Neural progenitor cell (in vitro differentiated cells): ENCODE results near the gene MLN. TPM values are rescaled to one million over a fixed set of nuclear protein-coding genes. Genes with fewer than 3 reads are reported as not detected.

Experiments used
- DNase-seq: peaks from one replicate; pipeline ENCODE4 v3.0.0-alpha.2; 2016; ENCODE audit warnings: low spot score
- H2AFZ ChIP-seq: fragments of 200-600 bp; sonication (generic); replicated peaks from 2 replicates; pipeline ENCODE4 v1.6.1; 2016; ENCODE audit warnings: antibody characterized with exemption
- H3F3A ChIP-seq: fragments of 200-600 bp; sonication (generic); 2 replicates; pipeline ENCODE4 v1.6.1; 2016; ENCODE audit warnings: antibody characterized with exemption, low read depth
- H3K27ac ChIP-seq: fragments of 200-600 bp; sonication (generic); 2 replicates; pipeline ENCODE4 v1.5.1; 2016; ENCODE audit warnings: mild to moderate bottlenecking
- H3K27me3 ChIP-seq: fragments of 200-600 bp; sonication (generic); 2 replicates; pipeline ENCODE4 v1.6.1; 2016; ENCODE audit warnings: mild to moderate bottlenecking, moderate library complexity
- H3K36me3 ChIP-seq: fragments of 200-600 bp; sonication (generic); 2 replicates; pipeline ENCODE4 v1.5.1; 2016
- H3K4me1 ChIP-seq: fragments of 200-600 bp; sonication (generic); 2 replicates; pipeline ENCODE4 v1.6.1; 2016; ENCODE audit warnings: mixed run types
- H3K4me2 ChIP-seq: fragments of 200-600 bp; sonication (generic); 2 replicates; pipeline ENCODE4 v1.6.1; 2016
- H3K4me3 ChIP-seq: fragments of 200-600 bp; sonication (generic); 2 replicates; pipeline ENCODE4 v1.5.1; 2016
- H3K79me2 ChIP-seq: fragments of 200-600 bp; sonication (generic); 2 replicates; pipeline ENCODE4 v1.6.1; 2016; ENCODE audit warnings: low read depth
- H3K9ac ChIP-seq: fragments of 200-600 bp; sonication (generic); 2 replicates; pipeline ENCODE4 v1.6.1; 2016
- H3K9me3 ChIP-seq: fragments of 200-600 bp; sonication (generic); 2 replicates; pipeline ENCODE4 v1.5.1; 2016; ENCODE audit warnings: low read depth
- H4K20me1 ChIP-seq: fragments of 200-600 bp; sonication (generic); 2 replicates; pipeline ENCODE4 v1.6.1; 2016; ENCODE audit warnings: low read depth
- H3K27ac Mint-ChIP-seq: 3 replicates; pipeline ENCODE4 v1.8.0; 2021; ENCODE audit warnings: mixed read lengths
- H3K27me3 Mint-ChIP-seq: 2 replicates; pipeline ENCODE4 v1.8.0; 2022; ENCODE audit warnings: low read depth, mild to moderate bottlenecking, inconsistent platforms, moderate library complexity, mixed read lengths; ENCODE audit not compliant: insufficient read depth
- H3K36me3 Mint-ChIP-seq: 3 replicates; pipeline ENCODE4 v1.8.0; 2021; ENCODE audit warnings: mixed read lengths
- H3K4me1 Mint-ChIP-seq: 3 replicates; pipeline ENCODE4 v1.8.0; 2021; ENCODE audit warnings: mixed read lengths
- H3K4me3 Mint-ChIP-seq: 3 replicates; pipeline ENCODE4 v1.8.0; 2021; ENCODE audit warnings: mild to moderate bottlenecking, moderate library complexity, mixed read lengths
- H3K9me3 Mint-ChIP-seq: 3 replicates; pipeline ENCODE4 v1.8.0; 2020; ENCODE audit warnings: mixed read lengths
- CTCF ChIP-seq: fragments of 200-600 bp; sonication (generic); IDR thresholded peaks from 2 replicates; pipeline ENCODE4 v1.5.1; 2017; ENCODE audit warnings: antibody characterized with exemption, mild to moderate bottlenecking
- EZH2 ChIP-seq: fragments of 200-600 bp; sonication (generic); IDR thresholded peaks from 2 replicates; pipeline ENCODE4 v1.6.1; 2017; ENCODE audit warnings: antibody characterized with exemption, mild to moderate bottlenecking, moderate library complexity
- EZH2phosphoT487 ChIP-seq: fragments of 200-600 bp; sonication (generic); IDR thresholded peaks from 2 replicates; pipeline ENCODE4 v1.6.1; 2017; ENCODE audit warnings: antibody characterized with exemption
- total RNA-seq: library from RNA; depleted of rRNA; stranded (reverse); fragments of >200 nt; gene quantifications from 2 replicates; pipeline ENCODE4 v1.2.3, GENCODE V29; 2015; ENCODE audit warnings: low replicate concordance

The MLN gene
- total RNA-seq, 1 donor from 2014 or later, result not detected

- DNase-seq, result peak; percentile 85
- Histone ChIP-seq H3K4me3 (no peak overlapping the region), H3K9me3 (no peaks in the 10 kb centered on the region), H3K27me3 (no peaks in the 10 kb centered on the region), H3K4me2 (no peak overlapping the region), H3K79me2 (no peaks in the 10 kb centered on the region), H3F3A (peaks cover 29% of the 10 kb centered on the region), H4K20me1 (peaks cover 12% of the 10 kb centered on the region), H3K27ac (no peak overlapping the region), H3K9ac (no peak overlapping the region), H3K36me3 (no peaks in the 10 kb centered on the region), H2AFZ (no peak overlapping the region), H3K4me1 (peaks cover 27% of the 10 kb centered on the region)
- H3K27ac Mint-ChIP-seq, result peak overlapping the region; percentile 84
- no peaks in the 10 kb centered on the region for H3K9me3 Mint-ChIP-seq
- peaks cover 9% of the 10 kb centered on the region for H3K36me3 Mint-ChIP-seq
- no peak for TF ChIP-seq EZH2
- no peak for TF ChIP-seq EZH2phosphoT487
- peak; percentile 87 for TF ChIP-seq CTCF
- no peak overlapping the region for H3K4me3 Mint-ChIP-seq
- H3K4me1 Mint-ChIP-seq, result peaks cover 37% of the 10 kb centered on the region
- H3K27me3 Mint-ChIP-seq, result peaks cover 4% of the 10 kb centered on the region
Observed at GRCh38 chr6:33768644-33769120, 35.1 kb downstream of the MLN start.

- Histone ChIP-seq H3F3A (peaks cover 18% of the 10 kb centered on the region), H3K27ac (no peak overlapping the region), H3K4me2 (no peak overlapping the region), H3K9me3 (no peaks in the 10 kb centered on the region), H3K9ac (no peak overlapping the region), H3K27me3 (no peaks in the 10 kb centered on the region), H3K4me1 (peaks cover 27% of the 10 kb centered on the region), H3K36me3 (no peaks in the 10 kb centered on the region), H3K79me2 (no peaks in the 10 kb centered on the region), H3K4me3 (no peak overlapping the region), H4K20me1 (peaks cover 6% of the 10 kb centered on the region), H2AFZ (no peak overlapping the region)
- Mint-ChIP-seq H3K27me3 (peaks cover 8% of the 10 kb centered on the region), H3K27ac (no peak overlapping the region), H3K4me1 (peaks cover 30% of the 10 kb centered on the region), H3K4me3 (no peak overlapping the region), H3K36me3 (no peaks in the 10 kb centered on the region), H3K9me3 (no peaks in the 10 kb centered on the region)
- DNase-seq, result no peak
- no peak for TF ChIP-seq CTCF
- no peak for TF ChIP-seq EZH2
- TF ChIP-seq EZH2phosphoT487, result no peak
Observed at GRCh38 chr6:33766921-33767907, 36.6 kb downstream of the MLN start.

- Histone ChIP-seq H3K9me3 (no peaks in the 10 kb centered on the region), H3K27me3 (no peaks in the 10 kb centered on the region), H3K9ac (no peak overlapping the region), H4K20me1 (no peaks in the 10 kb centered on the region), H3K79me2 (no peaks in the 10 kb centered on the region), H3K27ac (no peak overlapping the region), H3K4me3 (no peak overlapping the region), H2AFZ (no peak overlapping the region), H3K36me3 (no peaks in the 10 kb centered on the region), H3K4me2 (no peak overlapping the region), H3K4me1 (peaks cover 29% of the 10 kb centered on the region), H3F3A (peaks cover 15% of the 10 kb centered on the region)
- peaks cover 6% of the 10 kb centered on the region for H3K27me3 Mint-ChIP-seq
- TF ChIP-seq EZH2, result no peak
- TF ChIP-seq CTCF, result no peak
- TF ChIP-seq EZH2phosphoT487, result no peak
- H3K4me3 Mint-ChIP-seq, result no peak overlapping the region
- no peaks in the 10 kb centered on the region for H3K36me3 Mint-ChIP-seq
- peaks cover 29% of the 10 kb centered on the region for H3K4me1 Mint-ChIP-seq
- no peaks in the 10 kb centered on the region for H3K9me3 Mint-ChIP-seq
- no peak for DNase-seq
- H3K27ac Mint-ChIP-seq, result peak overlapping the region; percentile 53
Observed at GRCh38 chr6:33765368-33765767, 38.4 kb downstream of the MLN start.
